HepG2 (cell line): Measurements from ENCODE around the gene CASP3. TPM values are rescaled to one million over a fixed set of nuclear protein-coding genes. Genes with fewer than 3 reads are reported as not detected.
A peak's percentile ranks its signal among the peaks of the same experiment; 100 is the strongest.
"Not testable (repeated sequence)": the region's sequence is repeated elsewhere in the genome, so short reads cannot be mapped to it uniquely, and the experiment has no call there.

Source experiments
- ARNTL ChIP-seq: sonication (generic); formaldehyde crosslinking; IDR thresholded peaks from 2 replicates; pipeline ENCODE4 v1.4.0; 2020; ENCODE audit warnings: mild to moderate bottlenecking, missing genetic modification reagents
- ATF7 ChIP-seq, 2 experiments: fragments of 450-650 bp in 1 of 2; sonication (generic) in 1 of 2; formaldehyde crosslinking in 1 of 2; IDR thresholded peaks; 2 replicates each; pipeline versions ENCODE4 v1.4.0 to v1.6.1; 2016 to 2020; ENCODE audit warnings: antibody characterized with exemption in 1 of 2, mild to moderate bottlenecking in 1 of 2, missing genetic modification reagents in 1 of 2
- FOXA1 ChIP-seq, 2 experiments: fragments of 450-650 bp in 1 of 2; sonication (generic) in 1 of 2; formaldehyde crosslinking in 1 of 2; IDR thresholded peaks; 2 replicates each; pipeline versions ENCODE4 v1.4.0 to v1.6.1; 2016 to 2020; ENCODE audit warnings: missing genetic modification reagents in 1 of 2
- FOXP1 ChIP-seq, 2 experiments: fragments of 450-650 bp in 1 of 2; IDR thresholded peaks; 2 replicates each; pipeline ENCODE4 v1.6.1; 2017 to 2018; ENCODE audit warnings: antibody characterized with exemption in 1 of 2
- GFI1 ChIP-seq: sonication (generic); formaldehyde crosslinking; IDR thresholded peaks from 2 replicates; pipeline ENCODE4 v1.5.0; 2020; ENCODE audit warnings: missing genetic modification reagents, mild to moderate bottlenecking, borderline replicate concordance
- MEIS1 ChIP-seq: sonication (generic); formaldehyde crosslinking; IDR thresholded peaks from 2 replicates; pipeline ENCODE4 v1.9.0; 2021; ENCODE audit warnings: mild to moderate bottlenecking, missing genetic modification reagents, moderate library complexity, borderline replicate concordance
- NFKBIZ ChIP-seq: IDR thresholded peaks from 2 replicates; pipeline ENCODE4 v1.6.1; 2018; ENCODE audit warnings: missing genetic modification reagents, missing compliant biosample characterization
- NR2F6 ChIP-seq, 2 experiments: IDR thresholded peaks; 2 replicates each; pipeline ENCODE4 v1.6.1; 2016; ENCODE audit warnings: antibody characterized with exemption in 1 of 2, mild to moderate bottlenecking in 1 of 2
- PITX1 ChIP-seq: sonication (generic); formaldehyde crosslinking; IDR thresholded peaks from 2 replicates; pipeline ENCODE4 v1.5.1; 2020; ENCODE audit warnings: mild to moderate bottlenecking, missing genetic modification reagents
- POLR2G ChIP-seq: fragments of 200-400 bp; formaldehyde crosslinking; IDR thresholded peaks from 2 replicates; pipeline ENCODE4 v1.6.1; 2018; ENCODE audit warnings: mild to moderate bottlenecking, low read depth, low read length, moderate library complexity
- RXRB ChIP-seq: IDR thresholded peaks from 2 replicates; pipeline ENCODE4 v1.6.1; 2016; ENCODE audit warnings: borderline replicate concordance, missing genetic modification reagents, missing compliant biosample characterization
- TCF7 ChIP-seq: sonication (generic); IDR thresholded peaks from 2 replicates; pipeline ENCODE4 v1.6.1; 2016; ENCODE audit warnings: antibody characterized with exemption, low read depth
- ZBTB7B ChIP-seq: sonication (generic); formaldehyde crosslinking; IDR thresholded peaks from 2 replicates; pipeline ENCODE4 v1.4.0; 2020; ENCODE audit warnings: missing genetic modification reagents
- ZFP82 ChIP-seq: sonication (generic); formaldehyde crosslinking; IDR thresholded peaks from 2 replicates; pipeline ENCODE4 v1.5.1; 2020; ENCODE audit warnings: mild to moderate bottlenecking, missing genetic modification reagents, borderline replicate concordance
- ZMYM2 ChIP-seq: sonication (generic); formaldehyde crosslinking; IDR thresholded peaks from 2 replicates; pipeline ENCODE4 v1.8.0; 2022; ENCODE audit warnings: mild to moderate bottlenecking, missing genetic modification reagents
- ZNF775 ChIP-seq: sonication (generic); formaldehyde crosslinking; IDR thresholded peaks from 2 replicates; pipeline ENCODE4 v1.4.0; 2020; ENCODE audit warnings: missing genetic modification reagents, mild to moderate bottlenecking, moderate library complexity, borderline replicate concordance
- ZSCAN31 ChIP-seq: sonication (generic); formaldehyde crosslinking; IDR thresholded peaks from 2 replicates; pipeline ENCODE4 v1.5.0; 2020; ENCODE audit warnings: low read depth, mild to moderate bottlenecking, missing genetic modification reagents
- polyA plus RNA-seq, 8 experiments: library from polyadenylated mRNA; depleted of rRNA in 3 of 8; stranded (reverse) in 7 of 8; unstranded in 1 of 8; fragments of >200 nt; fragmentation: Illumina TruSeq in 4 of 8; extraction: Trizol in 4 of 8; gene quantifications; 2 replicates each; pipeline versions ENCODE4 v1.2.1 to v1.2.3, GENCODE V29; 2011 to 2016; ENCODE audit warnings: low read depth in 4 of 8, missing spikeins in 1 of 8, mixed read lengths in 1 of 8; ENCODE audit not compliant: insufficient read depth in 1 of 8
- total RNA-seq, 5 experiments: library from RNA; depleted of rRNA; stranded (reverse); fragments of >200 nt; fragmentation: Illumina TruSeq; extraction: Trizol; gene quantifications; 2 replicates each; pipeline ENCODE4 v1.2.3, GENCODE V29; 2016; ENCODE audit warnings: low read depth in 1 of 5
- TF ChIP-seq, protein P1 (sequence below): sonication (generic); formaldehyde crosslinking; IDR thresholded peaks from 2 replicates; pipeline ENCODE4 v1.5.1; 2020; ENCODE audit warnings: mild to moderate bottlenecking, missing genetic modification reagents, borderline replicate concordance
- TF ChIP-seq, protein P2 (sequence below): IDR thresholded peaks from 2 replicates; pipeline ENCODE4 v1.4.0; 2020; ENCODE audit warnings: mild to moderate bottlenecking, missing genetic modification reagents

CASP3 gene
- total and polyA plus RNA-seq, 2 of the 13 experiments (the other 11 are each of a cell fraction or from before 2014, with no cell fraction given), result 26.0 to 77.8 TPM

- TF ChIP-seq ATF7 (IDR thresholded peaks at IDR 0.05) (peak; percentile 67), ATF7 (CRISPR knock-in tag; IDR thresholded peaks at IDR 0.05) (peak; percentile 91; the same call in 1 of the 2 replicates), MEIS1 (0 out of 2 replicates have a peak, but pooled peaks have one; percentile 8), GFI1 (CRISPR knock-in tag) (peak; percentile 74), ZMYM2 (CRISPR knock-in tag) (peak; percentile 40; the same call in 1 of the 2 replicates), TCF7 (peak; percentile 81), ARNTL (CRISPR knock-in tag) (peak; percentile 50; the same call in 1 of the 2 replicates), ZBTB7B (peak; percentile 69; the same call in 1 of the 2 replicates), NR2F6 (IDR thresholded peaks at IDR 0.05) (peak; percentile 96), NR2F6 (CRISPR knock-in tag; IDR thresholded peaks at IDR 0.05) (peak; percentile 99), POLR2G (peak; percentile 52; the same call in 1 of the 2 replicates), PITX1 (CRISPR knock-in tag) (peak; percentile 90), ZFP82 (CRISPR knock-in tag) (0 out of 2 replicates have a peak, but pooled peaks have one; percentile 39), ZNF775 (peak; percentile 28; the same call in 1 of the 2 replicates), FOXP1 (IDR thresholded peaks at IDR 0.05) (peak; percentile 37; the same call in 1 of the 2 replicates), FOXP1 (CRISPR knock-in tag; IDR thresholded peaks at IDR 0.05) (peak; percentile 72), FOXA1 (CRISPR knock-in tag; IDR thresholded peaks at IDR 0.05) (peak; percentile 69), NFKBIZ (CRISPR knock-in tag) (0 out of 2 replicates have a peak, but pooled peaks have one; percentile 72), RXRB (CRISPR knock-in tag) (peak; percentile 90), ZSCAN31 (CRISPR knock-in tag) (peak; percentile 71)
- TF ChIP-seq, protein P1, sequence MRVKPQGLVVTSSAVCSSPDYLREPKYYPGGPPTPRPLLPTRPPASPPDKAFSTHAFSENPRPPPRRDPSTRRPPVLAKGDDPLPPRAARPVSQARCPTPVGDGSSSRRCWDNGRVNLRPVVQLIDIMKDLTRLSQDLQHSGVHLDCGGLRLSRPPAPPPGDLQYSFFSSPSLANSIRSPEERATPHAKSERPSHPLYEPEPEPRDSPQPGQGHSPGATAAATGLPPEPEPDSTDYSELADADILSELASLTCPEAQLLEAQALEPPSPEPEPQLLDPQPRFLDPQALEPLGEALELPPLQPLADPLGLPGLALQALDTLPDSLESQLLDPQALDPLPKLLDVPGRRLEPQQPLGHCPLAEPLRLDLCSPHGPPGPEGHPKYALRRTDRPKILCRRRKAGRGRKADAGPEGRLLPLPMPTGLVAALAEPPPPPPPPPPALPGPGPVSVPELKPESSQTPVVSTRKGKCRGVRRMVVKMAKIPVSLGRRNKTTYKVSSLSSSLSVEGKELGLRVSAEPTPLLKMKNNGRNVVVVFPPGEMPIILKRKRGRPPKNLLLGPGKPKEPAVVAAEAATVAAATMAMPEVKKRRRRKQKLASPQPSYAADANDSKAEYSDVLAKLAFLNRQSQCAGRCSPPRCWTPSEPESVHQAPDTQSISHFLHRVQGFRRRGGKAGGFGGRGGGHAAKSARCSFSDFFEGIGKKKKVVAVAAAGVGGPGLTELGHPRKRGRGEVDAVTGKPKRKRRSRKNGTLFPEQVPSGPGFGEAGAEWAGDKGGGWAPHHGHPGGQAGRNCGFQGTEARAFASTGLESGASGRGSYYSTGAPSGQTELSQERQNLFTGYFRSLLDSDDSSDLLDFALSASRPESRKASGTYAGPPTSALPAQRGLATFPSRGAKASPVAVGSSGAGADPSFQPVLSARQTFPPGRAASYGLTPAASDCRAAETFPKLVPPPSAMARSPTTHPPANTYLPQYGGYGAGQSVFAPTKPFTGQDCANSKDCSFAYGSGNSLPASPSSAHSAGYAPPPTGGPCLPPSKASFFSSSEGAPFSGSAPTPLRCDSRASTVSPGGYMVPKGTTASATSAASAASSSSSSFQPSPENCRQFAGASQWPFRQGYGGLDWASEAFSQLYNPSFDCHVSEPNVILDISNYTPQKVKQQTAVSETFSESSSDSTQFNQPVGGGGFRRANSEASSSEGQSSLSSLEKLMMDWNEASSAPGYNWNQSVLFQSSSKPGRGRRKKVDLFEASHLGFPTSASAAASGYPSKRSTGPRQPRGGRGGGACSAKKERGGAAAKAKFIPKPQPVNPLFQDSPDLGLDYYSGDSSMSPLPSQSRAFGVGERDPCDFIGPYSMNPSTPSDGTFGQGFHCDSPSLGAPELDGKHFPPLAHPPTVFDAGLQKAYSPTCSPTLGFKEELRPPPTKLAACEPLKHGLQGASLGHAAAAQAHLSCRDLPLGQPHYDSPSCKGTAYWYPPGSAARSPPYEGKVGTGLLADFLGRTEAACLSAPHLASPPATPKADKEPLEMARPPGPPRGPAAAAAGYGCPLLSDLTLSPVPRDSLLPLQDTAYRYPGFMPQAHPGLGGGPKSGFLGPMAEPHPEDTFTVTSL (CRISPR knock-in tag), result peak; percentile 28; the same call in 1 of the 2 replicates
- TF ChIP-seq, protein P2, sequence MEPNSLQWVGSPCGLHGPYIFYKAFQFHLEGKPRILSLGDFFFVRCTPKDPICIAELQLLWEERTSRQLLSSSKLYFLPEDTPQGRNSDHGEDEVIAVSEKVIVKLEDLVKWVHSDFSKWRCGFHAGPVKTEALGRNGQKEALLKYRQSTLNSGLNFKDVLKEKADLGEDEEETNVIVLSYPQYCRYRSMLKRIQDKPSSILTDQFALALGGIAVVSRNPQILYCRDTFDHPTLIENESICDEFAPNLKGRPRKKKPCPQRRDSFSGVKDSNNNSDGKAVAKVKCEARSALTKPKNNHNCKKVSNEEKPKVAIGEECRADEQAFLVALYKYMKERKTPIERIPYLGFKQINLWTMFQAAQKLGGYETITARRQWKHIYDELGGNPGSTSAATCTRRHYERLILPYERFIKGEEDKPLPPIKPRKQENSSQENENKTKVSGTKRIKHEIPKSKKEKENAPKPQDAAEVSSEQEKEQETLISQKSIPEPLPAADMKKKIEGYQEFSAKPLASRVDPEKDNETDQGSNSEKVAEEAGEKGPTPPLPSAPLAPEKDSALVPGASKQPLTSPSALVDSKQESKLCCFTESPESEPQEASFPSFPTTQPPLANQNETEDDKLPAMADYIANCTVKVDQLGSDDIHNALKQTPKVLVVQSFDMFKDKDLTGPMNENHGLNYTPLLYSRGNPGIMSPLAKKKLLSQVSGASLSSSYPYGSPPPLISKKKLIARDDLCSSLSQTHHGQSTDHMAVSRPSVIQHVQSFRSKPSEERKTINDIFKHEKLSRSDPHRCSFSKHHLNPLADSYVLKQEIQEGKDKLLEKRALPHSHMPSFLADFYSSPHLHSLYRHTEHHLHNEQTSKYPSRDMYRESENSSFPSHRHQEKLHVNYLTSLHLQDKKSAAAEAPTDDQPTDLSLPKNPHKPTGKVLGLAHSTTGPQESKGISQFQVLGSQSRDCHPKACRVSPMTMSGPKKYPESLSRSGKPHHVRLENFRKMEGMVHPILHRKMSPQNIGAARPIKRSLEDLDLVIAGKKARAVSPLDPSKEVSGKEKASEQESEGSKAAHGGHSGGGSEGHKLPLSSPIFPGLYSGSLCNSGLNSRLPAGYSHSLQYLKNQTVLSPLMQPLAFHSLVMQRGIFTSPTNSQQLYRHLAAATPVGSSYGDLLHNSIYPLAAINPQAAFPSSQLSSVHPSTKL (CRISPR knock-in tag), result peak; percentile 91
- TF ChIP-seq FOXA1 (IDR thresholded peaks at IDR 0.05), result not testable (repeated sequence)
These were observed 23.3 kb downstream of the CASP3 start (continued) for GRCh38 chr4:184625783-184626596.
